ENCODE measurements around the gene CACNA1B. TPM values are rescaled to one million over a fixed set of nuclear protein-coding genes. Genes with fewer than 3 reads are reported as not detected.

The CACNA1B gene
- total RNA-seq, 1 experiment from 2014 or later: 0.34 TPM

GRCh38 chr9:137833721-137834613 is 43.6 kb upstream of the CACNA1B start:
- no TSS peak for BruUV-seq (replicated peaks)
- Histone ChIP-seq H3K9me3 (ENCODE audit: low read depth, low read length, poor library complexity, severe bottlenecking) (no peaks in the 10 kb centered on the region), H3K4me1 (ENCODE audit: insufficient read depth, low read length, poor library complexity, severe bottlenecking) (no peaks in the 10 kb centered on the region), H3K27ac (ENCODE audit: low read depth, low read length, poor library complexity, severe bottlenecking) (no peak overlapping the region), H3K4me3 (ENCODE audit: low read depth, low read length, poor library complexity, severe bottlenecking) (no peak overlapping the region), H3K27me3 (replicated peaks; ENCODE audit: insufficient read depth, low read depth, low read length, poor library complexity) (no peaks in the 10 kb centered on the region), H3K36me3 (ENCODE audit: insufficient read depth, low read length, poor library complexity, severe bottlenecking) (peaks cover 8% of the 10 kb centered on the region)
- no peak for TF ChIP-seq EZH2 (IDR thresholded peaks at IDR 0.05; ENCODE audit: borderline replicate concordance, low read depth, low read length, poor library complexity, severe bottlenecking)
- TF ChIP-seq CTCF (conservative IDR thresholded peaks at IDR 0.05; ENCODE audit: low read depth, low read length): no peak
- POLR2A ChIA-PET (ENCODE audit: low non-redundant PET): no interaction called here
- no peak for DNase-seq (ENCODE audit: low spot score)
- intact Hi-C loops (cut with micrococcal nuclease; ENCODE audit: unreplicated experiment): no loop called here
- CTCF ChIA-PET: no interaction called here

- intact Hi-C loops (cut with micrococcal nuclease; ENCODE audit: unreplicated experiment): no loop called here
- Histone ChIP-seq H3K4me3 (ENCODE audit: low read depth, low read length, poor library complexity, severe bottlenecking) (no peak overlapping the region), H3K4me1 (ENCODE audit: insufficient read depth, low read length, poor library complexity, severe bottlenecking) (no peaks in the 10 kb centered on the region), H3K27me3 (replicated peaks; ENCODE audit: insufficient read depth, low read depth, low read length, poor library complexity) (no peaks in the 10 kb centered on the region), H3K27ac (ENCODE audit: low read depth, low read length, poor library complexity, severe bottlenecking) (no peak overlapping the region), H3K36me3 (ENCODE audit: insufficient read depth, low read length, poor library complexity, severe bottlenecking) (peaks cover 8% of the 10 kb centered on the region), H3K9me3 (ENCODE audit: low read depth, low read length, poor library complexity, severe bottlenecking) (no peaks in the 10 kb centered on the region)
- no peak for DNase-seq (ENCODE audit: low spot score)
- no peak for TF ChIP-seq EZH2 (IDR thresholded peaks at IDR 0.05; ENCODE audit: borderline replicate concordance, low read depth, low read length, poor library complexity, severe bottlenecking)
- ChIA-PET POLR2A (ENCODE audit: low non-redundant PET) (no interaction called here), CTCF (no interaction called here)
- no TSS peak for BruUV-seq (replicated peaks)
Measured at GRCh38 chr9:137834846-137835546, 42.6 kb upstream of the CACNA1B start.

- no peaks in the 10 kb centered on the region for H3K9me3 ChIP-seq (ENCODE audit: low read depth, low read length, poor library complexity, severe bottlenecking)
- H3K27me3 ChIP-seq (replicated peaks; ENCODE audit: insufficient read depth, low read depth, low read length, poor library complexity): no peaks in the 10 kb centered on the region
- no TSS peak for BruUV-seq (replicated peaks)
- POLR2A ChIA-PET (ENCODE audit: low non-redundant PET): no interaction called here
- TF ChIP-seq CTCF (conservative IDR thresholded peaks at IDR 0.05; ENCODE audit: low read depth, low read length): no peak
- TF ChIP-seq EZH2 (IDR thresholded peaks at IDR 0.05; ENCODE audit: borderline replicate concordance, low read depth, low read length, poor library complexity, severe bottlenecking): no peak
- intact Hi-C loops (cut with micrococcal nuclease; ENCODE audit: unreplicated experiment): no loop called here
- no peaks in the 10 kb centered on the region for H3K4me1 ChIP-seq (ENCODE audit: insufficient read depth, low read length, poor library complexity, severe bottlenecking)
- H3K36me3 ChIP-seq (ENCODE audit: insufficient read depth, low read length, poor library complexity, severe bottlenecking): peaks cover 8% of the 10 kb centered on the region
- CTCF ChIA-PET: no interaction called here
- H3K27ac ChIP-seq (ENCODE audit: low read depth, low read length, poor library complexity, severe bottlenecking): no peak overlapping the region
- no peak for DNase-seq (ENCODE audit: low spot score)
- H3K4me3 ChIP-seq (ENCODE audit: low read depth, low read length, poor library complexity, severe bottlenecking): no peak overlapping the region
Measured at GRCh38 chr9:137836151-137836830, 41.3 kb upstream of the CACNA1B start.
